Stimulated activated effector memory CD8-positive, alpha-beta T cell treated with anti-CD3 and anti-CD28 coated beads, Interleukin-12 subunit alpha, Interleukin-12 subunit beta, amount 100 ng/mL, for 72 hours (primary cell): ENCODE data around the gene ATG5.
A peak's percentile ranks its signal among the peaks of the same experiment; 100 is the strongest.

Source experiments
- ATAC-seq: fragments of 150-1000 bp; cut with Tn5 transposase; 2 replicates; pipeline ENCODE4 v1.10.0; 2021
- DNase-seq, 2 donors: peaks; one replicate each; pipeline ENCODE4 v3.0.0; 2021 to 2022; ENCODE audit warnings: low spot score in 2 of 2
- H3K27ac Mint-ChIP-seq: one replicate; pipeline ENCODE4 v1.8.0; 2022; ENCODE audit warnings: mild to moderate bottlenecking, mixed read lengths
- H3K36me3 Mint-ChIP-seq: one replicate; pipeline ENCODE4 v1.8.0; 2022; ENCODE audit warnings: mild to moderate bottlenecking, mixed read lengths
- H3K4me1 Mint-ChIP-seq: one replicate; pipeline ENCODE4 v1.8.0; 2022; ENCODE audit warnings: mixed read lengths
- H3K4me3 Mint-ChIP-seq: one replicate; pipeline ENCODE4 v1.8.0; 2022; ENCODE audit warnings: mild to moderate bottlenecking, mixed read lengths
- H3K9me3 Mint-ChIP-seq: one replicate; pipeline ENCODE4 v1.8.0; 2022; ENCODE audit warnings: mixed read lengths

Gene ATG5

DNA sequence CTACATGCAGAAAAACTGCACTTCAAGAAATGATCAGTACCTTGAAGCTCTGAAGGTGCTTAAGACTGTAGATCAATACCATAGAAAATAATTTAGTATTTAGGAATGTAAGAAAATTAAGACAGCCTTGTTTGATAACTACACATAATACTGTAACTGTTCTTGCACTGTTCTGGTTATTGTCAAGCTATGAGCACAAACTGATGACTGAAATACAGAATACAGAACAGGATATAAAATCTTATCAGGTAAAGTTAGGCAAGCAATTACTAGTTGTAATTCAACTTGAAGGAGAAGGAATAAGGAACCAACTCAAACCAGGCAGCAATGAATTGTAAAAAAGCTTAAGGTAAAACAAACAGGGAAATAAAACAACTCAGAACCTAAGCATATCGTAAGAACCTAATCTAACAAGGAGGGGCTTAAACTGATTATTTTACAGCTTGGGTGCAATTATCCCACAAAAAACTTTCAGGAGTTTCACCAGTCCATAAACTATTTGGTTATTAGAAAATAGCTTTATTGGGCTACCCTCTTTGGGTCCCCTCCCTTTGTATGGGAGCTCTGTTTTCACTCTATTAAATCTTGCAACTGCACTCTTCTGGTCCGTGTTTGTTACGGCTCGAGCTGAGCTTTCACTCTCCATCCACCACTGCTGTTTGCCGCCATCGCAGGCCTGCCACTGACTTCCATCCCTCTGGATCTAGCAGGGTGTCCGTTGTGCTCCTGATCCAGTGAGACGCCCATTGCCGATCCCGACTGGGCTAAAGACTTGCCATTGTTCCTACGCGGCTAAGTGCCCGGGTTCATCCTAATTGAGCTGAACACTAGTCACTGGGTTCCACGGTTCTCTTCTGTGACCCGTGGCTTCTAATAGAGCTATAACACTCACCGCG lies 97.7 kb downstream of the ATG5 start:
- H3K27ac Mint-ChIP-seq, result peak overlapping the region; percentile 46
- H3K9me3 Mint-ChIP-seq, result no peaks in the 10 kb centered on the region
- peaks cover 34% of the 10 kb centered on the region for H3K4me1 Mint-ChIP-seq
- DNase-seq (no peak), ATAC-seq (peak; percentile 51)
- peaks cover 5% of the 10 kb centered on the region for H3K36me3 Mint-ChIP-seq
- H3K4me3 Mint-ChIP-seq, result no peak overlapping the region

DNA sequence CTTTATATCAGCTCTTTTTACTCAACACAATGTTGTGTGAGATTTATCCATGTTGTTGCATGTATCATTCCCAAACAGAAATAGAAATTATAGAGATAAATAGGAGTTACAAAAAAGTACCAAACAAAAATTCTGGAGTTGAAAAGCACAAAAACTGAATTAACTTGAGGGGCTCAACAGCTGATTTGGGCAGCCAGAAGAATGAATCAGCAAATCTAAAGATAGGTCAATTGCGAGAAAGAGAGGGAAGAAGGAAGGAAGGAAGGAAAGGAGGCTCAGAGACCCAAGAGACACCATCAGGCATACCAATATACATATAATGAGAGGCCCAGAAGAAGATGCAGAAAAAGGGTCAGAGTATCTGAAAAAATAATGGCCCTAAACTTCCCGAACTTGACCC lies 98.9 kb downstream of the ATG5 start:
- peaks cover 5% of the 10 kb centered on the region for H3K36me3 Mint-ChIP-seq
- no peak for ATAC-seq
- peaks cover 34% of the 10 kb centered on the region for H3K4me1 Mint-ChIP-seq
- peak overlapping the region; percentile 46 for H3K27ac Mint-ChIP-seq
- H3K4me3 Mint-ChIP-seq, result no peak overlapping the region
- no peak for DNase-seq
- no peaks in the 10 kb centered on the region for H3K9me3 Mint-ChIP-seq

DNA sequence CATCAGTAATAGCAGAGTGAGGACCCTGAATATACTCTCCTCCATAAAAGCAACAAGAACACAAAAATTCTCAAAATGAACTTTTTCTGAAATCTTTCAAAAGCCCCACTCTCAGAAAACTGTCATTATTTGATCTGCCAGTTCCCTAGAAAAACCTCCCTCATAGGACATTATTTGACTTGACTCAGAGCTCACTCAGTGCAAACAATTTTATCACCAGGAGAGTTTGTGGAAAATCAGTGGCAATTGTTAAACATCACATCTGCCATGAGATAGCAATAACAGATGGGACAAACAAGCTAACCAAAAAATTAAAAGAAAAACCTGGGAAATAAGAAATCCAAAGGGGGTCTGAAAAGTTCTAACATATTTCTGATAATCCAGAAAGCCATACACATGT lies 100.0 kb downstream of the ATG5 start:
- DNase-seq (no peak), ATAC-seq (no peak)
- Mint-ChIP-seq H3K27ac (peak overlapping the region; percentile 46), H3K4me3 (no peak overlapping the region), H3K36me3 (peaks cover 5% of the 10 kb centered on the region), H3K4me1 (peaks cover 34% of the 10 kb centered on the region), H3K9me3 (no peaks in the 10 kb centered on the region)

DNA sequence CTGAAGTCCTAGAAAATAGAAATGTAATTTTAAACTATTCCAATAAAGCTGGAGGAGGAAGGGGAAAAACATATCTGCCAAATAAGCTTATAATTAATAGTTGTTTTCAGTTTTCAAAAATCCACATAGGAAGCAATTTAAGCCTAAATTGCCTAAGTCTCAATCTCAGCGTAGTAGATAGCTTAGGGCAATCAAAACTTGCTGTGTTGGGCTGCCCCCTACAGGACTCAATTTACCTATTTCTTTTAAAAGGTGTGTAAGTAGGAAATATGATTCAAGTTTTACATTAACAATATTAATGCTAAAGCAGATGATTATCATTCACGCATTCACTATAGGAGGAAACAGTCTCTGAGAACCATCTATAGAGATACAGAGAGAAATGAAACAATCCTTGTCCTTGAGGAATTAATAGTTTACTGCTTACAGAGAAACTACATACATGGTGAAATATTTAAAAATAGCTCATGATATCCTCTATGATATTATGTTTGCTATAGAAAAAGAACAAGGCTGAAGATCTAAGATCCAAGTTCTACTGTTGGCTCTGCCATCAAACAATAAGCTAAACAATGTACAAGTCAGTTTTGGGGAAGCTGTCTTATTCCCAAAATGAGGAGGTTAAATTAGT lies 102.1 kb downstream of the ATG5 start:
- peaks cover 11% of the 10 kb centered on the region for H3K36me3 Mint-ChIP-seq

DNA sequence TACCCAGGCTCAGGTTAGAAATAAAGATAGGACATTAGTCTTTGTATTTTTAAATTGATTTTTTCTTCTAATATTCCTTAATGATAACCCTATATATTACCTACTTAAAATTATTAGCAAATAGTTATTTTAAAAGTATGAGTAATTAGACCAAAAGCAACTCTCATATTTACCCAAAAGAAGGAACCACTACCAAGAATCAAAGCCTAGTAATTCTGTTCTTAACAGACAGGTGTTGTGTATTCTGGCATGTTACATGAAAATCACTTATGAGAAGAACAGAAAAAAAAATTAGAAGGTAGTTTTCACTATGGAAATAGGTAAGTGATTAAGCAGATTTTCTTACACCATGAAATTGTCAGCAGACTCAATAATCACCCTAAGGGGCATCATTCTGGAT lies 105.1 kb downstream of the ATG5 start:
- ATAC-seq, result no peak
- Mint-ChIP-seq H3K36me3 (peaks cover 6% of the 10 kb centered on the region), H3K27ac (no peak overlapping the region), H3K9me3 (no peaks in the 10 kb centered on the region), H3K4me1 (peaks cover 14% of the 10 kb centered on the region), H3K4me3 (no peak overlapping the region)
- DNase-seq, result no peak

More for the DNA sequence above, 102.1 kb downstream of the ATG5 start:
- Mint-ChIP-seq H3K27ac (no peak overlapping the region), H3K4me1 (peaks cover 34% of the 10 kb centered on the region), H3K9me3 (no peaks in the 10 kb centered on the region), H3K4me3 (no peak overlapping the region)
- ATAC-seq (peak; percentile 81), DNase-seq (peak; percentile 31 to 75)

DNA sequence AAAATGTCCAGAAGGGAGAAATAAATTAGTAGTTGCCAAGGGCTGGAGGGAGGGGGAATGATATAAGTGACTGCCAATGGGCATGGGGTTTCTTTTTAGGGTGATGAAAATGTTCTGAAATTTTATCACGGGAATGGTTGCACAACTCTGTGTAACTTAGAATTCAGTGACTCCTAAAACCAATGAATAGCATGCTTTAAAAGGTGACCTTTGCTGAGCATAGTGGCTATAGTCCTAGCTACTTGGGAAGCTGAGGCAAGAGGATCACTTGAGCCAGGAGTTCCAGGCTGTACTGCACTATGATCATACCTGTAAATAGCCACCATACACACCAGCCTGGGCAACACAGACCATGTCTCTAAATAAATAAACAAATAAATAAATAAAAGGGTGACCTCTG lies 109.0 kb downstream of the ATG5 start:
- H3K9me3 Mint-ChIP-seq, result no peaks in the 10 kb centered on the region
- no peak for ATAC-seq
- no peak overlapping the region for H3K27ac Mint-ChIP-seq
- peaks cover 6% of the 10 kb centered on the region for H3K36me3 Mint-ChIP-seq
- peaks cover 7% of the 10 kb centered on the region for H3K4me1 Mint-ChIP-seq
- DNase-seq, result no peak
- no peak overlapping the region for H3K4me3 Mint-ChIP-seq

DNA sequence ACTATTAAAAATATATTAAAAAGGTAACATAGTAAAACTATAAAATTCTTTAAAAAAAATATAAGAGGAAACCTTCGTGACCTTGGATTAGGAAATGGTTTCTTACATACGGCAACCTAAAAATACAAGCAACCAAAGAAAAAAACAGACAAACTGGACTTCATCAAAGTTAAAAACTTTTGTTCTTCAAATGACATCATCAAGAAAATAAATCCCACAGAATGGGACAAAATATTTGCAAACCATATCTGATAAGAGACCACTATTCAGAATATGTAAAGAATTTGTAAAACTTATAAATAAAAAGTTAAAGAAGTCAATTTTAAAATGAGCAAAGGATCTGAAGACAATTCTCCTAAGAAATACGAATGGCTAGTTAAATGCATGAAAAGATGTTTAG lies 110.0 kb downstream of the ATG5 start:
- Mint-ChIP-seq H3K36me3 (peaks cover 6% of the 10 kb centered on the region), H3K4me1 (peaks cover 7% of the 10 kb centered on the region), H3K4me3 (no peak overlapping the region), H3K27ac (no peak overlapping the region), H3K9me3 (no peaks in the 10 kb centered on the region)
- no peak for DNase-seq
- no peak for ATAC-seq

DNA sequence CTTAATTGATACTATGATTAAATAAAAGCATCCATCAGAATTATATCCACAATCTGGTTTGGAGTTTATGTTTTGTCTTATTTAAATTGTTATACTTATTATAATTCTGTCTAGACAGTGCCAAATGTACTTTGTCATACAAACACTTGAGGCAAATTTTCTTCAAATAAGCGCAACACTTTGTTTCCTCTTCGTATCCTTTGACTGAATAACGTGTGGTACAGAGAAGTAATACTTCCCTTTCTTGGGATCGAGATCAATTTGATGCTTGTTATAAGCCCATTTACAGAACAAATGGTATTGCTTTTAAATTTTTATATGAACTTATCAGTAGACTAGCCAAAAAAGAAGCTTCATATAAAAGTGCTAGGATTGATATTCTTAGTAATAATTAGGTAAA lies 111.0 kb downstream of the ATG5 start:
- peaks cover 7% of the 10 kb centered on the region for H3K4me1 Mint-ChIP-seq
- H3K9me3 Mint-ChIP-seq, result no peaks in the 10 kb centered on the region
- no peak overlapping the region for H3K27ac Mint-ChIP-seq
- DNase-seq (no peak), ATAC-seq (no peak)
- peaks cover 6% of the 10 kb centered on the region for H3K36me3 Mint-ChIP-seq
- no peak overlapping the region for H3K4me3 Mint-ChIP-seq

DNA sequence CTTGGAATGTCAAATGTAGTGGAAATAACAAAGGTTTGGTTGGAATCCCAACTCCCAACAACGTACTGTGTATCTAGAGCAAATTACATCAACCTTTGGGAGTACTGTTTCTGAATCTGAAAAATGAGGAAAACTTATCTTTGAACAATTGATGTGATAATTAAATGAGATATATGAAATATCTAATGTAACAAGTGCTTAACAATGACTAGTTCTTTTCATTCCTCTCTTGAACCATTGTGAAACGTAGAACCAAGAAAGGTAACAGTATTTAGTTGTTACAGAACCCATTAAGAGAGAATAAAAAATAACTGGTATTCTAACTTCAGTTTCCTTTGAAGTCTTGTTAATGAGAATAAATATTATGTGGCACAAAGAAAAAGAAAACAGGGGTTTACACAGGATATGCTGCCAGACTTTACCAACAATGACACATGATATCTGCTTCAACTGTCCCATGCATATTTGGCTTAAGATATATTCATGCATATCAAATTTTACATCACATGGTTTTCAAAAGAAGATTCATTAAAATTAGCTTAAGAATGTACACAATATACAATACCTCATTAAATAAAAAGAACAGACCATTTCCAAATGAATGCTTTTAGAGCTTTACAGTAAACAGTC lies 111.8 kb downstream of the ATG5 start:
- DNase-seq (no peak), ATAC-seq (no peak)
- no peaks in the 10 kb centered on the region for H3K9me3 Mint-ChIP-seq
- H3K4me3 Mint-ChIP-seq, result no peak overlapping the region
- peaks cover 3% of the 10 kb centered on the region for H3K36me3 Mint-ChIP-seq
- H3K27ac Mint-ChIP-seq, result no peak overlapping the region
- H3K4me1 Mint-ChIP-seq, result peaks cover 7% of the 10 kb centered on the region

DNA sequence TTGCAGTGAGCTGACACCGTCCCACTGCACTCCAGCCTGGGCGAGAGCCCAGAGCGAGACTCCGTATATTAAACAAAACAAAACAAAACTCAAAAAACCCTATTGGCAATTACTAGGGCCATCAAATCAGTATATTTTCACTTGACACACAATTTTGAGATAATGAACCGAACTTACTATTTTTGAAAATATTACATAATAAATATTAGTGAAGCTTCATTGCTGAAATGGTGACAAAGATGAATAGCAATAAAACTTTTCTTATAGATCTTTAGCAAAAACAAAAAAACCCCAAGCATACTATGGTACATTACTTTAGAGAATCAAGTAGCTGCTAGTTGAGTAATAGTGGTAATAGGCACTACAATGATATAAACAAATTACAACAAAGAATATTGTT lies 113.0 kb downstream of the ATG5 start:
- Mint-ChIP-seq H3K36me3 (no peaks in the 10 kb centered on the region), H3K4me1 (peaks cover 7% of the 10 kb centered on the region), H3K9me3 (no peaks in the 10 kb centered on the region), H3K4me3 (no peak overlapping the region), H3K27ac (no peak overlapping the region)
- ATAC-seq (no peak), DNase-seq (no peak)

DNA sequence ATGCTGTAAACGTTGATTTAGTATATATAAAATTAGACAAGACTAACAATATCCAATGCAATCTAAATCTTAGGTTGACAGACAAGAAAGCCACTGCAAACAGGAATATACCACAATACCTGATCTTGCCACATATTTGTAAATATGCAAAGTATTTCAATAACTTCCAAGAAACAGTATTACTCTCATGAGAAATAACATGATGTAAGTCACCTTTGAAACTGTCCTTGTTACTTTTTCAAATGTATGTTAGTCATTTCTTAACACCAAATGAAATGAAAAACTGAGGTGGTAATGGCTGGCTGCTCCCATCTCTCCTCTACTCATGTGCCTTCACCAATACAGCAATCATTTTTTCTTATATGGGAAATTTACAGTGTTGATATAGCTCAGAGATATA lies 118.7 kb downstream of the ATG5 start:
- ATAC-seq (peak; percentile 72), DNase-seq (no peak)
- Mint-ChIP-seq H3K9me3 (peaks cover 2% of the 10 kb centered on the region), H3K36me3 (peaks cover 1% of the 10 kb centered on the region), H3K27ac (no peak overlapping the region), H3K4me3 (no peak overlapping the region), H3K4me1 (peaks cover 18% of the 10 kb centered on the region)

DNA sequence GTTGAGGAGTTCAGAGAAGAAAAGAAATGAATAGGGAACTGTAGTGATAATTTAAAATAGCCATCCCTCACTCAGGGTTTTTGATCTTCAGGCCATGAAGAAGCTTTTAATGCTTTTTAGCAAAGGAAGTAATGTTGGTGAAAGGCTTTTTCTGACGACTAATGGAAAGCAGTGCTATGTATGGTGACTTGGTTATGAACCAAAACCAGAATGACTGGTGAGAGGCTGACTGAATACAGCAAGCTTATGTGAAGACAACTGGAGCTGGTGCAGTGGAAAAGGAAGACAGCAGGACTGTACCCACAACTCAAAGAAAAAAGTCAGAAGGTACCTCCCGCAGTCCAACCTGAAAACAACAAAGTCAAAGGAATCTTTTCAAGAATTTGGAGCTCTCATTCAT lies 120.6 kb downstream of the ATG5 start:
- ATAC-seq, result peak; percentile 78
- Mint-ChIP-seq H3K27ac (no peak overlapping the region), H3K4me3 (no peak overlapping the region), H3K36me3 (peaks cover 19% of the 10 kb centered on the region), H3K9me3 (peaks cover 2% of the 10 kb centered on the region), H3K4me1 (peaks cover 20% of the 10 kb centered on the region)
- DNase-seq, result no peak

DNA sequence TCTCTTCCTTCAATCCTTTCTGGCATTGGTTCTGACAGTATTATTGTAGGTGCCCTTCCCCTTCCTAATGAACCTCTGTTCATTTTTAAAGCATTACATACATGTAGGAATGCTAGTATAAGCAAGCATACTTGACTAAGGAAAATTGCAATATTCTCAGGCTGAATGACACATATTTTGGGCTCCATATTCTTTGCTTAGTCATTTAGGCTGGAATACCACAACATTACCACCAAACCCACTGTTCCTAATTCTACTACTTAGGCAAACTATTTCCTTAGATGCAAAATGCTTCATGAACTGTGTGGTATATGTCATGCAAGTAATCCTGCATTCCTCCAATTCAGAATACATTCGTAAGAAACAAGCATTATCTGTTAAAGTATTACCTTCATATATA lies 125.6 kb downstream of the ATG5 start:
- DNase-seq (no peak), ATAC-seq (no peak)
- no peak overlapping the region for H3K27ac Mint-ChIP-seq
- peaks cover 2% of the 10 kb centered on the region for H3K9me3 Mint-ChIP-seq
- H3K4me1 Mint-ChIP-seq, result peaks cover 46% of the 10 kb centered on the region
- H3K36me3 Mint-ChIP-seq, result peaks cover 33% of the 10 kb centered on the region
- H3K4me3 Mint-ChIP-seq, result no peak overlapping the region

DNA sequence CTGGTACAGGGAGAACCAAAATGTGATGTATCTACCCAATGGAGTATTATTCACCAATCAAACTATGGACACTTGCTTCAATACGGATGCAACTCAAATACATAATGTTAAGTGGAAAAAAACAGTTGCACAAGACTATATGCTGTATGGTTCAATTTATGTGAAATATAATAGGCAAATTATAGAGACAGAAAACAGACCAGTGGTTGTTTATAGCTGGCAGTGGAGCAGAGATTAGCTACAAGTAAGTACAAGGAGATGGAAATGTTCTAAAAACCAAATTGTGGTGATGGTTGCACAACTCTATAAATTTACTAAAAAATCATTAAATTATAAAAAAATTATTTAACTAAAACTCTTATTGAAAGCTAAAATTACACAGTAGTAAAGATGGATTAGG lies 126.2 kb downstream of the ATG5 start:
- no peak for DNase-seq
- Mint-ChIP-seq H3K27ac (no peak overlapping the region), H3K9me3 (no peaks in the 10 kb centered on the region), H3K4me3 (no peak overlapping the region), H3K4me1 (peaks cover 46% of the 10 kb centered on the region), H3K36me3 (peaks cover 39% of the 10 kb centered on the region)
- no peak for ATAC-seq

DNA sequence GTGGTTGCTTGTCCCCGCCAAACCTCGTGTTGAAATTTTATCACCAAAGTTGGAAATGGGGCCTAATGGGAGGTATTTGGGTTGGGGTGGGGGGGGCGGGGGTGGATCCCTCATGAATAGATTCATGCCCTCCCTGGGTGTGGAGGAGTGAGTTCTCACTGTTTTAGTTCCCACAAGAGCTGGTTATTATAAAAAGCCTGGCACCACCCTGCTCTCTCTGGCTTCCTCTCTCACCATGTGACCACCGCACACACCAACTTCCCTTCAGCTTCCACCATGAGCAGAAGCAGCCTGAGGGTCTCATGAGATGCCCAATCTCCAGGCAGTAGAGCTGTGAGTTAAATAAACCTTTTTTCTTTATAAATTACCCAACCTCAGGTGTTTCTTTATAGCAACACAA lies 128.1 kb downstream of the ATG5 start:
- H3K4me1 Mint-ChIP-seq, result peaks cover 52% of the 10 kb centered on the region
- no peak overlapping the region for H3K27ac Mint-ChIP-seq
- peaks cover 40% of the 10 kb centered on the region for H3K36me3 Mint-ChIP-seq
- DNase-seq (no peak), ATAC-seq (peak; percentile 57)
- H3K9me3 Mint-ChIP-seq, result no peaks in the 10 kb centered on the region
- H3K4me3 Mint-ChIP-seq, result peak overlapping the region; percentile 34
